RWPE2 (cell line): ENCODE results near the gene GALR3.

Experiments
- ATAC-seq: fragments of 200-7000 bp; cut with Tn5 transposase; 3 replicates; pipeline ENCODE4 v1.9.1; 2021; ENCODE audit warnings: low read depth
- DNase-seq: peaks from one replicate; pipeline ENCODE4 v3.0.0-alpha.2; 2020; ENCODE audit warnings: low spot score
- H3K27ac ChIP-seq: fragments of 450-650 bp; 2 replicates; pipeline ENCODE4 v1.5.1; 2017; ENCODE audit warnings: mild to moderate bottlenecking; ENCODE audit not compliant: poor library complexity, severe bottlenecking
- H3K27me3 ChIP-seq: fragments of 250-450 bp; sonication (Bioruptor Pico); 2 replicates; pipeline ENCODE4 v1.5.1; 2021; ENCODE audit warnings: mild to moderate bottlenecking, moderate library complexity; ENCODE audit not compliant: insufficient read depth, poor library complexity, severe bottlenecking
- H3K36me3 ChIP-seq: fragments of 250-450 bp; sonication (Bioruptor Pico); 2 replicates; pipeline ENCODE4 v1.5.1; 2020; ENCODE audit warnings: low read depth, mild to moderate bottlenecking, moderate library complexity
- H3K4me1 ChIP-seq: fragments of 250-450 bp; sonication (Bioruptor Pico); 2 replicates; pipeline ENCODE4 v1.5.1; 2021; ENCODE audit warnings: mild to moderate bottlenecking, moderate library complexity; ENCODE audit not compliant: insufficient read depth, poor library complexity, severe bottlenecking
- H3K4me3 ChIP-seq: fragments of 250-450 bp; sonication (Bioruptor Pico); 2 replicates; pipeline ENCODE4 v1.5.1; 2021; ENCODE audit warnings: mild to moderate bottlenecking, moderate library complexity; ENCODE audit not compliant: severe bottlenecking
- H3K9me3 ChIP-seq: fragments of 250-450 bp; sonication (Bioruptor Pico); 2 replicates; pipeline ENCODE4 v1.5.1; 2021; ENCODE audit warnings: mild to moderate bottlenecking, moderate library complexity; ENCODE audit not compliant: severe bottlenecking
- CTCF ChIP-seq: fragments of 450-650 bp; IDR thresholded peaks from one replicate; pipeline ENCODE4 v1.5.1; 2017; ENCODE audit warnings: mild to moderate bottlenecking, moderate library complexity; ENCODE audit not compliant: poor library complexity, severe bottlenecking

The GALR3 gene

GRCh38 chr22:37865510-37865909 lies 42.3 kb downstream of the GALR3 start:
- ATAC-seq: no peak
- H3K4me3 ChIP-seq: no peak overlapping the region
- H3K4me1 ChIP-seq: no peaks in the 10 kb centered on the region
- H3K27me3 ChIP-seq: no peaks in the 10 kb centered on the region
- DNase-seq: no peak
- TF ChIP-seq CTCF: no peak
- H3K36me3 ChIP-seq: peaks cover 91% of the 10 kb centered on the region
- H3K9me3 ChIP-seq: no peaks in the 10 kb centered on the region
- no peak overlapping the region for H3K27ac ChIP-seq

GRCh38 chr22:37870273-37870672 lies 47.1 kb downstream of the GALR3 start:
- no peak for TF ChIP-seq CTCF

More at GRCh38 chr22:37870273-37870672, 47.1 kb downstream of the GALR3 start:
- H3K27ac ChIP-seq: no peak overlapping the region
- no peaks in the 10 kb centered on the region for H3K27me3 ChIP-seq
- no peak overlapping the region for H3K4me3 ChIP-seq
- peaks cover 92% of the 10 kb centered on the region for H3K36me3 ChIP-seq
- H3K4me1 ChIP-seq: no peaks in the 10 kb centered on the region
- H3K9me3 ChIP-seq: no peaks in the 10 kb centered on the region
- DNase-seq (no peak), ATAC-seq (no peak)
